HepG2 (cell line): ENCODE results near the gene ZBTB2.
"Not testable (repeated sequence)": the region's sequence is repeated elsewhere in the genome, so short reads cannot be mapped to it uniquely, and the experiment has no call there.

Experiments used
- MBNL3 ChIP-seq: fragments of 250-450 bp; sonication (Bioruptor Pico); conservative IDR thresholded peaks from 2 replicates; pipeline ENCODE4 v1.8.0; 2022; ENCODE audit warnings: mild to moderate bottlenecking, inconsistent platforms
- MIER2 ChIP-seq: IDR thresholded peaks from 2 replicates; pipeline ENCODE4 v1.6.1; 2016; ENCODE audit warnings: missing biosample characterization, missing genetic modification reagents
- PCBP2 ChIP-seq: fragments of 200-400 bp; formaldehyde crosslinking; optimal IDR thresholded peaks from 2 replicates; pipeline ENCODE3; 2018; ENCODE audit warnings: low read length, low read depth; ENCODE audit not compliant: poor library complexity, severe bottlenecking
- POLR2AphosphoS5 ChIP-seq: IDR thresholded peaks from 2 replicates; pipeline ENCODE4 v1.6.1; 2012; ENCODE audit warnings: low read depth, low read length
- ZNF512B ChIP-seq: sonication (generic); formaldehyde crosslinking; IDR thresholded peaks from 2 replicates; pipeline ENCODE4 v1.5.1; 2020; ENCODE audit warnings: missing genetic modification reagents, mild to moderate bottlenecking, borderline replicate concordance

DNA sequence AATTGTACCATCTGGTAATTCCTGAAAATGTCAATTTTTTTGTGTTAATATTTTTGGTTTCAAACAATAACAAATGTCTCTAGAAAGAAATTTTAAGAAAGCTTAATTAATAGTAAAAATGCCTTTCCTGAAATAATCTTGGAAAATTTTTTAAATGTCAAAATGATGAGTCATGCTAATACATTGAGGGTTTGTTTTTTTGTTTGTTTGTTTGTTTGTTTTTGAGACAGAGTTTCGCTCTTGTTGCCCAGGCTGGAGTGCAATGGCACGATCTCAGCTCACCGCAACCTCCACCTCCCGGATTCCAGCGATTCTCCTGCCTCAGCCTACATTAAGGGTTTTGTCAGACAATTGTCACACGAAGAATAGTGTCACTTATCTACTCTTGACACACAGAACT is 34.4 kb downstream of the ZBTB2 start:
- not testable (repeated sequence) for TF ChIP-seq POLR2AphosphoS5; PCBP2; MIER2 (CRISPR knock-in tag); MBNL3 (CRISPR knock-in tag); ZNF512B
